Activated naive CD8-positive, alpha-beta T cell treated with anti-CD3 and anti-CD28 coated beads, Interleukin-2, amount 50 U/mL, for 24 hours (primary cell): ENCODE measurements around the gene INPP4B.

Experiments
- ATAC-seq: fragments of 150-1000 bp; cut with Tn5 transposase; one replicate; pipeline ENCODE4 v1.10.0; 2021
- DNase-seq: peaks from one replicate; pipeline ENCODE4 v3.0.0; 2021
- H3K27ac Mint-ChIP-seq: one replicate; pipeline ENCODE4 v1.8.0; 2021; ENCODE audit warnings: mild to moderate bottlenecking, mixed read lengths
- H3K27me3 Mint-ChIP-seq: one replicate; pipeline ENCODE4 v1.8.0; 2021; ENCODE audit warnings: mixed read lengths
- H3K36me3 Mint-ChIP-seq: one replicate; pipeline ENCODE4 v1.8.0; 2021; ENCODE audit warnings: low read depth, mixed read lengths
- H3K4me1 Mint-ChIP-seq: one replicate; pipeline ENCODE4 v1.8.0; 2021; ENCODE audit warnings: mixed read lengths
- H3K4me3 Mint-ChIP-seq: one replicate; pipeline ENCODE4 v1.8.0; 2021; ENCODE audit warnings: mild to moderate bottlenecking, moderate library complexity, mixed read lengths
- H3K9me3 Mint-ChIP-seq: one replicate; pipeline ENCODE4 v1.8.0; 2021; ENCODE audit warnings: mixed read lengths

The INPP4B gene

DNA sequence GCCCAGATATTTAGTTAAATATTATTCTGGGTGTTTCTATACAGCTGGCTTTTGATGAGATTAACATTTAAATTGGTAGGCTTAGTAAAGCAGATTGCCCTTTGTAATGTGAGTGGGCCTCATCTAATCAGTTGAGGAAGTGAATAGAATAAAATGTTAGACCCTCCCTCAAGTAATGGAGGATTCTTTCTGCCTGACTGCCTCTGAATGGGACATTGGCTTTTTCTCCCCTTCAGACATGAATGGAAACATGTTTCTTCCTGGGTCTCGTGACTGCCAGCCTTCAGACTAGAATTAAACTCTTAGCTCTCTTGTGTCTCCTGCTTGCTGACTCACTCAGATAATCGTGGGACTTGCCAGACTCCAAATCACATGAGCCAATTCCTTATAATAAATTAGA is 266.7 kb downstream of the INPP4B start:
- no peak overlapping the region for H3K4me3 Mint-ChIP-seq
- no peaks in the 10 kb centered on the region for H3K36me3 Mint-ChIP-seq
- DNase-seq (no peak), ATAC-seq (no peak)
- no peaks in the 10 kb centered on the region for H3K27me3 Mint-ChIP-seq
- H3K4me1 Mint-ChIP-seq, result peaks cover 19% of the 10 kb centered on the region
- no peak overlapping the region for H3K27ac Mint-ChIP-seq
- H3K9me3 Mint-ChIP-seq, result no peaks in the 10 kb centered on the region

DNA sequence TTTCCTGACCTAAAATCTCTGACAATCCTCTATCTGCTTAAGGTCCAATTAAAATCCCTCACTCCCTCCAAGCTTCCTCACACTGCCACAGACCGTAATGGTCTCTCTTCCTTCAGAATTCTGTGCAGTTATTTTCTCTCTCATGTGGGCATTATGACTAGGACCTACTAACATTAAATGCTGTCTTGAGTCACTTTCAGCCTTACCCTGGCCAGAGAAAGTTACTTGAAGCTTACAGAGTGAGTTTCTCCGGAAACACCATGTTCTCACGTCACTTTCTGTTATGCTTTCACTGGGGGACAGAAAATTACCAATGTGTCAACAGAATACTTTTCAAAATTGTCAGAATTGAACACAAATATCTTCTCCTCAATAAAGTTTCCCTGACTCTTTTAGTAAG is 271.8 kb downstream of the INPP4B start:
- H3K36me3 Mint-ChIP-seq, result peaks cover 1% of the 10 kb centered on the region
- H3K9me3 Mint-ChIP-seq, result no peaks in the 10 kb centered on the region

DNA sequence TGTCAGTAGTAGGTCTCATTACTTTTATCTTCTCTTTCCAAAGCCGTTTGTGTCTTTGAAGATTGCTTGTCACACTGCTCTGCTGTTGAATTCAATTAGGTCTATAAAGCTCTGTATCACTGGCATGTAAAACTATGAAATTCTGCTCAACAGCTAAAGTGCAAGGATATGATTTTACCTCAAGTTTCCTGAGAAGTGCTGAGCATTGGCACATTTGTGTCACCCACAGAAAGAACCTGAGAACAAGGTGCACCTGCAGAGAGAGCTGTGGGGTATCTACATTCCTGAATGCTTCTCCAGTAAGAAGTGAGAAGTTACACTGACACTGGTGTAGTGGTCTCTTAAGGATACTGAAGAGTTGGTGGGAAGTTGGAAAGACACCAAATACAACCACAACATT is 274.0 kb downstream of the INPP4B start:
- Mint-ChIP-seq H3K4me1 (peaks cover 26% of the 10 kb centered on the region), H3K36me3 (peaks cover 1% of the 10 kb centered on the region), H3K27ac (no peak overlapping the region), H3K4me3 (no peak overlapping the region), H3K9me3 (no peaks in the 10 kb centered on the region), H3K27me3 (no peaks in the 10 kb centered on the region)
- no peak for ATAC-seq
- no peak for DNase-seq

More for the DNA sequence above, 271.8 kb downstream of the INPP4B start:
- peaks cover 15% of the 10 kb centered on the region for H3K4me1 Mint-ChIP-seq
- ATAC-seq, result no peak
- DNase-seq, result no peak
- H3K27me3 Mint-ChIP-seq, result no peaks in the 10 kb centered on the region
- no peak overlapping the region for H3K27ac Mint-ChIP-seq
- no peak overlapping the region for H3K4me3 Mint-ChIP-seq

DNA sequence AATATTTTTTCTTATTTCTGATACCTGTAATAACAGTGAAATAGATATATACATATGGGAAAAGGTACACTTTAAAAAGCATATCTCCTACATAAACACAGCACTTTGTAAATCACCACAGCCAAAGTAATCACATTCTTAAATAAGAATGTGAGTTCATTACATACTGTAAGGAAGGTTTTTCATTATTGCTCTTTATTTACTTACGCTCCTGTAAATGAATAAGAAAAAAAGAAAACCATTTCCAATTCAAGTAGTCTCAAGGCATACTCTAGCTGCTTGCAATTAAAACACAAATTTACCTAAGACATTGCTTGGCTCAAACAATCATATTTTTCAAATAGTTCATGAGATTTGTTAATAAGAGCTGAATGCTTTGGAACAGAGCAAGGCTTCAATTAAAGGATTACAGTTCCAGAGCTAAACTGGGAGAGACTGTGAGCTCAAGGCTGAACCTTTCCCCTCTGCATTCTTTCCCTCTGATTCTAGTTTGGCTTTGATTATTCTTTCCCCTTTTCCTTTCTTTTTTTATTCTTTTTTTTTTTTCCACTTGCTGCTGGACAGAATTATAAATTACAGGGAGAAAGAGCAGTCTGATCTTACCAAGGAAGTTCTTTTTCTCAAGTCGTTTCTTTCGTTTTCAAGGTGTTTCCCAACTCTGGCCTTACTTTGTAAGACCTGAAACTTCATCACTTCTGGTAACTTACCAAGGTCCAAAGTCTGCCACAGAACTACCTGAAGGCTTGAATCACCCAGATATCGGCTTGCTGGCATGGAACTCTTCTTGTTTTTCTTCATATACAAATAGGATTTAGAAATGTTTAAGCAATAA is 278.3 kb downstream of the INPP4B start:
- H3K4me3 Mint-ChIP-seq, result peak overlapping the region; percentile 75
- ATAC-seq (peak; percentile 13), DNase-seq (no peak)
- H3K27me3 Mint-ChIP-seq, result no peaks in the 10 kb centered on the region
- H3K4me1 Mint-ChIP-seq, result peaks cover 44% of the 10 kb centered on the region
- peaks cover 1% of the 10 kb centered on the region for H3K36me3 Mint-ChIP-seq
- H3K9me3 Mint-ChIP-seq, result no peaks in the 10 kb centered on the region
- H3K27ac Mint-ChIP-seq, result peak overlapping the region; percentile 82

DNA sequence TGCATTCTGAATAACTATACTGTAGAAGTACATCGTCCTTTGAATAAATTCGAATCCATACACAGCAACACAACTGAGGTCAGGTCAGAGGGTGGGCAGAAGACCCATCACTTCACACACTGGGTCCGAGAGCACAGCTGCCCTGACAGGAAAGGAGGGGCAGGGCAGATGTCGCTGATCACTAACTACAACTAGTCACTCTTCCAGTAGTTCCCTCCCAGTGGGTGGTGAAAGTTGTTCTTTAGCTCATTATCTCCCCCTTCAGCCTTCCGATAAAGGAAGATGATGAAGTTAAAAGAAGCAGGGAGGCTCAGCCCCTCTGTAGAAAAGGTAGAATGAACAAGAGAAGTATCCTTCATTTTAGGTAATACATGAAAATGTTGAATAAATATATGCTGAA is 278.9 kb downstream of the INPP4B start:
- peak overlapping the region; percentile 75 for H3K4me3 Mint-ChIP-seq
- DNase-seq, result peak; percentile 14
- no peaks in the 10 kb centered on the region for H3K27me3 Mint-ChIP-seq
- peak; percentile 84 for ATAC-seq
- no peaks in the 10 kb centered on the region for H3K9me3 Mint-ChIP-seq
- peak overlapping the region; percentile 40 for H3K27ac Mint-ChIP-seq
- peaks cover 42% of the 10 kb centered on the region for H3K4me1 Mint-ChIP-seq
- peaks cover 1% of the 10 kb centered on the region for H3K36me3 Mint-ChIP-seq

DNA sequence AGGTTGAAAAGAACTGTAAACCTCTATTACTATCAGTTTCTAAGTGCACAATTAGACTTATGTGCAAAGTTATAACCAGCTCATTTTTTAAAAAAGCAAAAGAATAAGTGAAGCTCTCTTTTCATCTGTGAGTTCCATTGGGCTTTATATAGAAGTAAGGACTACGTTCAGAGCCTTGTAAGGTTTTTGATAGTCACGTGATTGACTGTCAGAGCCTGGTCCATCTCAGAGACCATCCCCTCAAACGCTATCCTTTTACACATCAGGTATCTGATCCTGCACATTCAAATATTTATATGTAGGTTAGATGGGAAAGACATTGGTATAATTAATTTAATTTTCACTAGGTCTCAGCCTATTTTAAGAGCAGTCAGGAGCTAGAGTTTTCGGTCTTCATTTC is 279.3 kb downstream of the INPP4B start:
- peak overlapping the region; percentile 40 for H3K27ac Mint-ChIP-seq
- ATAC-seq (no peak), DNase-seq (no peak)
- H3K4me3 Mint-ChIP-seq, result peak overlapping the region; percentile 75
- no peaks in the 10 kb centered on the region for H3K9me3 Mint-ChIP-seq
- peaks cover 1% of the 10 kb centered on the region for H3K36me3 Mint-ChIP-seq
- peaks cover 38% of the 10 kb centered on the region for H3K4me1 Mint-ChIP-seq
- H3K27me3 Mint-ChIP-seq, result no peaks in the 10 kb centered on the region

DNA sequence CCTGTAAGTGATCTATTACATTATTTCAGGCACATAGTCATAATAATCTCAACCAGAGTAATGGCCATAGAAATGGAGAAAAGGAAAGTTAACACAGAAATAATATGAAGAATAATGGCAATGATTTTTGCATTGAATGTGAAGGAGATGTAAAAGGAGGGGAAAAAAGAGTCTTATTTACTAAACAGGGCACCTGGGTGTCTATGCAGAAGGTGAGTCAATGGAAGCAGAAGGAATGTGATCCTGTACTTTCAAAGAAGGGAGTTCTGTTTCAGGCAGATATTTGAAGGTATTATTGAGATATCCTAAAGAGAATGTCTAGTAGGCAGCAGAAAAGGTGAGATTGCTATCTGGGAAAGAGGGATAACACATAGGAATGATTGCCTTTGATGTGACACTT is 279.9 kb downstream of the INPP4B start:
- H3K4me1 Mint-ChIP-seq, result peaks cover 38% of the 10 kb centered on the region
- H3K27me3 Mint-ChIP-seq, result no peaks in the 10 kb centered on the region
- ATAC-seq (no peak), DNase-seq (no peak)
- peak overlapping the region; percentile 75 for H3K4me3 Mint-ChIP-seq
- peak overlapping the region; percentile 63 for H3K27ac Mint-ChIP-seq
- no peaks in the 10 kb centered on the region for H3K9me3 Mint-ChIP-seq
- peaks cover 1% of the 10 kb centered on the region for H3K36me3 Mint-ChIP-seq

DNA sequence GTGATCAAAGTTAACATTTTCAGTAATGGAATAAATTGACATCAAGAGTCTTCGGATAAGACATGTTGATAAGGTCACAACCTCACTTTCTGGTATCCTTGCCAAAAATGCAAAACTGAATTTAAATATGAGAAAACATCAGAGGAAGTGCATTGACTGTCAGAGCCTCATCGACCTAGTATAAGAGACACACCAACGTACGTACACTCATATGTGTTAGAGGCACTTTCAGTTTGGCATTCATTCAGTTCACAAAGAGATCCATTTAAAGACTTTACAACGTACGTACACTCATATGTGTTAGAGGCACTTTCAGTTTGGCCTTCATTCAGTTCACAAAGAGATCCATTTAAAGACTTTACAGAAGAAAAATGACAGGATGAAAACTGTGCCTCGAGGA is 280.3 kb downstream of the INPP4B start:
- peaks cover 1% of the 10 kb centered on the region for H3K36me3 Mint-ChIP-seq
- H3K27ac Mint-ChIP-seq, result peak overlapping the region; percentile 63
- ATAC-seq (peak; percentile 74), DNase-seq (no peak)
- H3K4me1 Mint-ChIP-seq, result peaks cover 34% of the 10 kb centered on the region
- no peaks in the 10 kb centered on the region for H3K9me3 Mint-ChIP-seq
- H3K27me3 Mint-ChIP-seq, result no peaks in the 10 kb centered on the region
- H3K4me3 Mint-ChIP-seq, result peak overlapping the region; percentile 75

DNA sequence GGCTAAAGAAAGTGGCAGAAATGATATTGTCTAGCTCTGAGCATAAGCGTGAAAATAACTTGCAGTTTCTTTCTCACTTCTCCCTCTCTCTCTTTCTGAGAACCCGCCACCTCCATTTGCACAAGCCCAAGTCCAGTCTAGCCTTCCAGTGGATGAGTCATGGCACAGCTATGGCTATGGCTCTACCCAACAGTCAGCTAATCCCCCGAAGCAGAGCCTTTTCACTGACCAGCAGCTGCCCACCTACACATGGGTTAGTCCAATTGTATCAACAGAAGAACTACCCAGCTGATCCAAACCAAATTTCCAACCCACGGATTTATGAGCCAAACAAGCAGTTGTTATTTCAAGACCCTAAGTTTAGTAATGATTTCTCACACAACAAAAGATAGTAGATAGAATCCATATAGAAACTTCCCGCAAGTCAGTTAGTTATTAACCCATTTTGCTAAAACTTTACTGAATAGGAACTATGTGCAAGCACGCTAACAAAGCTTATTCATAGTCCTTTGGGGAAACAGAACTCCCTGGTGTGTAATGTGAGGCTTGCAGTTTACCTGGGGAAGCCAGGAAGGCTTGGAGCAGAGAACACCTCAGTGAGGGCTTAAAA is 282.3 kb downstream of the INPP4B start:
- no peaks in the 10 kb centered on the region for H3K9me3 Mint-ChIP-seq
- peak overlapping the region; percentile 25 for H3K4me3 Mint-ChIP-seq
- no peaks in the 10 kb centered on the region for H3K36me3 Mint-ChIP-seq
- no peaks in the 10 kb centered on the region for H3K27me3 Mint-ChIP-seq
- DNase-seq, result no peak
- H3K27ac Mint-ChIP-seq, result no peak overlapping the region
- H3K4me1 Mint-ChIP-seq, result peaks cover 33% of the 10 kb centered on the region
- ATAC-seq, result no peak

DNA sequence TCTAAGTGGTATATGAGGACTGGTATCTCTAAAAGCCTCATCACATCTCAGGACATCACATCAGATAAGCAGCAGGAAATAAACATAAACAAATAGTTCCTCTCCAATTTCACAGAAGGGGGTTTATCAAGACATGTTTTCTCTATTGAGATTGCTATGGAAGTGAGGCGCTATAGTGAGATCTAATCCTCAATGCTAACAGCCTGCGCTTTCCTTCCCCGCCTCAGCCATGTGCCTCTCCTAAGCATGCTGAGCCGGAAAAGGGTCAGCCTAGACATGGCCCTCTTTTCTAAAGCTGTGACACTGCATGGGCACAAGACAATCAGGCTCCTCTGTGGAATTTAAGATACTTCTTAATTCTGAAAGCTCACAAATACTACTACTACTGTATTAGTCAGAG is 286.1 kb downstream of the INPP4B start:
- Mint-ChIP-seq H3K36me3 (no peaks in the 10 kb centered on the region), H3K4me3 (no peak overlapping the region), H3K27me3 (no peaks in the 10 kb centered on the region), H3K27ac (no peak overlapping the region), H3K9me3 (no peaks in the 10 kb centered on the region), H3K4me1 (peaks cover 23% of the 10 kb centered on the region)
- DNase-seq, result no peak
- ATAC-seq, result no peak

DNA sequence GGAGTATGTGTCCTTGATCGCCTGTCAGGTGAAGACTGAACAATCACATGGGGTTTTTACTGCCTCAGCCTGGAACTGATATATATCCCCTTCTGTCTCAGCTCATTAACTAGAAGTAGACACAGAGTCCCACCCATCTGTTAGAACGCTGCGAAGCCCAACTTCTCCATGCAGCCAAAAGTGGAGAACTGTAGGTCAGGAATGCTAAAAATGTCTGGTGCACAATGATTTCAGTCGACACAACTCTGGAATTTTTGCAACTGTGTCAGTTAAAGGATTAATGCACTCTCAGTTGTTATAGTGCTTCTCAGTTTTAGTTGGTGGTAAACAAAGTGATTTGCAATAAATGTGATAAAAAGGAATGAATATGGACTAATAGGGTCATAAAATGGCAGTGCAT is 287.2 kb downstream of the INPP4B start:
- Mint-ChIP-seq H3K9me3 (no peaks in the 10 kb centered on the region), H3K4me1 (peaks cover 18% of the 10 kb centered on the region), H3K4me3 (no peak overlapping the region), H3K36me3 (no peaks in the 10 kb centered on the region), H3K27ac (no peak overlapping the region), H3K27me3 (no peaks in the 10 kb centered on the region)
- ATAC-seq (no peak), DNase-seq (no peak)

DNA sequence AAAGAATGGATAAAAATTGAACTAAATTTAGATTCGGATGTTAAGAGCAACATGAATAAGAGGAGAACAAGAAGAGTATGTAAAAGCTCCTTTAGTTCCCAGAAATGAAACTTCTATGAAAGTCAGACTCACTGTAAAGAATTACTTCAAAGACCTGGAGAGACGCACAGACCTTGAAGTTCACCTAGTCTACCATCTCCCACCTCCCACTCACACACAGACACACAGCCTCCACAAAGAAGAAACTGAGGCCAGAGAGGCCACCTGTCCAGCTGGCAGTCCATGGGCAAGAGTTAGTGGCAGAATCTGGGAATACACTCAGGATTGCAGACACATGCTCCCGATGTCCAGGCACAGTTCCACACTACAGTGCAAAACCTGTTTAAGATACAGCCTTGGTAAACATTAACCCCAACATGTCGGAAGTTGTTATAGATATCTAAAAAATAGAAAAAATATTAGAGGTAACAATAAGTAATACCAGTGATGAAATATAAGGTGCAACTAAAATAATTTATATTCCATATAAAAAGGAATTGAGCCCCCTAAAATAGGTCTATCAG is 288.8 kb downstream of the INPP4B start:
- ATAC-seq (no peak), DNase-seq (no peak)
- Mint-ChIP-seq H3K4me3 (no peak overlapping the region), H3K36me3 (no peaks in the 10 kb centered on the region), H3K27me3 (no peaks in the 10 kb centered on the region), H3K4me1 (peaks cover 19% of the 10 kb centered on the region), H3K9me3 (no peaks in the 10 kb centered on the region), H3K27ac (peak overlapping the region; percentile 20)

DNA sequence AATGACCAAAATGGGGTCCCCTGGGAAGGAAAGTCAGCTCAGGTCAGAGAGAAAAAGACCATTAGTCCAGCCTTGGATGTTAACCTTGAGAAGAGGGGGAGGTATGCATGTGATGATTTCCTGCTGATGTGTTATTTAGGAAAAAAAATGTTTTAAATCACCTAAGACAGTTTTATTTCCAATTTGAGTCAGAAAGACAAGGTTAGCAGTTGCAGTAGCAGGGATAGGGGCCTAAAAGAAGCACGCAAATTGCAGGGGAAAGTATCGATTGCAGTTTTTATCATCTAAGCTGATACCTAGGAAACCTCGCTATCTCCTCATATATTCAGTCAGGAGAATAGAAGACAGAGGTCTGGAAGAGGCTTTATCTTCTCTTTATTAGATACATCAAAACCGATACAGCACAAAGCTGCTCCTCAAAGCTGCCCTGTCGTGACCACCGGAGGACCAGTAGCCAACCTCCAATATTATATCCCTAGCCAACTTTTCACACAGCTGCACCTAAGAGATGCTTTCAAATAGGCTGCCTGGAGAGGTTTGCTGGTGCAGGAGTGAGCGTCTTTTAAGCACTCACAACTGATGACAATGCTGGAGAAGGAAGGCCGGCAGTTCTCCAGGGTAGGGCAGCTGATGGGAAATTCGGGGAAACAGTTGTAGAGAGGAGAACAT is 289.4 kb downstream of the INPP4B start:
- Mint-ChIP-seq H3K9me3 (no peaks in the 10 kb centered on the region), H3K27me3 (no peaks in the 10 kb centered on the region)

DNA sequence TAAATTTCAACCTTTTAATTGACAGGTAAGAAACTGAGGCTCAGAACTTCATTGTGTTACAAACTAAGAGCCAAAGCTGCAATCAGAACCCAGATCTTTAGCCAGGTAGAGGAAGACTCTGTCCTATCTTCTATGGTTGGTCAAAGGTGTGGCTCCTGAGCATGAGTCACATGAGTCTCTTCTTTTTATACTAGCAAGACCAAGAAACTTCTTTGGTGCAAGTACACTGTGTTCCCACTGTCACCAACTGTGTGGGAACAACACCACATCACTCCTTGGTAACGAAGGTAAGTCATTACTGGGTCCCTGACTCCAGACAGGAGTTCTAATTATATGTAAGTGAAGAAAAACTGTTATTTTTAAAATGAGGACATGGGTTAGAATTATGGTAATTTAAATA is 290.1 kb downstream of the INPP4B start:
- Mint-ChIP-seq H3K27me3 (no peaks in the 10 kb centered on the region), H3K4me3 (no peak overlapping the region), H3K4me1 (peaks cover 26% of the 10 kb centered on the region), H3K36me3 (no peaks in the 10 kb centered on the region), H3K27ac (no peak overlapping the region), H3K9me3 (no peaks in the 10 kb centered on the region)
- DNase-seq (no peak), ATAC-seq (no peak)

More for the DNA sequence above, 289.4 kb downstream of the INPP4B start:
- Mint-ChIP-seq H3K36me3 (no peaks in the 10 kb centered on the region), H3K4me1 (peaks cover 20% of the 10 kb centered on the region), H3K4me3 (no peak overlapping the region), H3K27ac (peak overlapping the region; percentile 20)
- DNase-seq, result no peak
- peak; percentile 35 for ATAC-seq

DNA sequence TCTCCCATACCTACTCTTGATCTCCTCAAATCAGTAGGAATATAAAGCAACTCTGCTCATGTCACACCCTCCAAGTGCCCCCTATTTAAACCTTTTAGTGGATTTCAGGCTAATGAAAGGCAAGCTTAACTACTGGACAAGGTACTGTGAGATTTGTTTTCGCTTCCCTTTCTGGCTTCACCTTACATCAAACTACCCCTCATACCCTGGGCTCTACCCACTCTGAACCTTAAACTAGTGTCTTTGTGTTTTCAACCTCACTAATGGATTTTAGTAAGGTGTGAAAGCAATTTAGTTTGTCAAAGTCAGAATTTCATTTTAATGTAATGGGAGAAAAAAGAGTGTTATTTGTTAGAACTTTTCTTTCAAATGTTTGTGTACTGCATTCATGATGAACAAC is 291.7 kb downstream of the INPP4B start:
- ATAC-seq (no peak), DNase-seq (no peak)
- H3K4me3 Mint-ChIP-seq, result no peak overlapping the region
- no peaks in the 10 kb centered on the region for H3K36me3 Mint-ChIP-seq
- H3K27ac Mint-ChIP-seq, result no peak overlapping the region
- H3K27me3 Mint-ChIP-seq, result no peaks in the 10 kb centered on the region
- H3K9me3 Mint-ChIP-seq, result no peaks in the 10 kb centered on the region
- H3K4me1 Mint-ChIP-seq, result peaks cover 40% of the 10 kb centered on the region
